ENCODE results near the gene MSLN.

- TF ChIP-seq CTCF (IDR thresholded peaks at IDR 0.05) (peak in 1 of 6 experiments; percentile 25), POLR2A (IDR thresholded peaks at IDR 0.05) (no peak)
These were observed 1.2 kb upstream of the MSLN start for GRCh38 chr16:759110-759910.

All from esophagus squamous epithelium (tissue), 4 donors.